Inferior parietal cortex (tissue), 1 donor: ENCODE data around the gene UBE2I.
A peak's percentile ranks its signal among the peaks of the same experiment; 100 is the strongest.

Experiments
- DNase-seq: peaks from one replicate; pipeline ENCODE4 v3.0.0-alpha.2; 2016; ENCODE audit errors: extremely low spot score

The UBE2I gene

GRCh38 chr16:1330931-1331711 lies 21.7 kb downstream of the UBE2I start:
- no peak for DNase-seq

GRCh38 chr16:1331712-1332617 lies 22.5 kb downstream of the UBE2I start:
- no peak for DNase-seq

- no peak for DNase-seq
These were observed 23.2 kb downstream of the UBE2I start for GRCh38 chr16:1332618-1333148.

- DNase-seq: no peak
These were observed 23.8 kb downstream of the UBE2I start, which contains the start of gene BAIAP3 for GRCh38 chr16:1333149-1333812. Gene BAIAP3, plus strand, starts transcription at chr16:1333645. Its CDS starts 4,905 bp downstream, at chr16:1338550.

DNA sequence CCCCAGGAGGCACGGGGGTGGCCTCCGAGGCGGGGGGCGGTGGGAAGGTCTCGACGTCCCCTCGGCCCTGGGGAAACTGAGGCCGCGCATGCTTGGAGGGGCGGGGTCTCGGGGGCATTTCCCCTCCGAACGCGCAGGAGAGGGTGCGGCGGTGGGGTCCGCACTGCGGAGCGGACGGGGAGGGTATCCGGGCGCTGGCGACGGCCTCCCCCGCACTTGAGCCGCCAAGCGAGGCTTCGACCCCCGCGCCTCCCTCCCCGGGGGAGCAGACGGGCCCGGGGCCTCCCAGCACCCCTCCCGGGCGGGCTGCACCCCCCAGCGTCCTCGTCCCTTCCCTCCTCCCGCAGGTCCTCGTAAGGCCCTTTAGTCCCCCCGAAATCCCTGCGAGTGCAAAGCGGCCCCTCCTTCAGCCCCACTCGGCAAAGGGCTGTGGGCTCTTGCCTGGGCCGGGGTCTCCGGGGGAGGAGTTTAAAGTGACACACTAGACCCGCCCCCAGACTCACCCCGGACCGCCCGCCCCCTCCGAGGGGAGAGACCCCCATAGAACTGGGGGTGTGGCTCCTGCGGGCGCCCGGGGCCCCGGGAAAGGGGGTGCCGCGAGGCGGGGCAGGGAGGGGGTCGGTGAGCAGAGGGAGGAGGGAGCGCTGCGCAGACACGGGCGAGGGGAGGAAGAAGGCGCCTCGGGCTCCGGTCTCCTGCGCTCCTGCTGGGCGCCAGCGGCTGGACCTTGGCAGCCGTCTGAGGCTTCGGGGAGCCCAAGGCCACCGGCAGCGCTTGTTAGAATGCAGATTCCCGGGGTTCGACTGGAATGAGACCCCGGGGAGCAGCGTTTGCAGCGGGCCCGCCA lies 24.6 kb downstream of the UBE2I start:
- DNase-seq: no peak

GRCh38 chr16:1334739-1335138 lies 25.3 kb downstream of the UBE2I start:
- no peak for DNase-seq

DNA sequence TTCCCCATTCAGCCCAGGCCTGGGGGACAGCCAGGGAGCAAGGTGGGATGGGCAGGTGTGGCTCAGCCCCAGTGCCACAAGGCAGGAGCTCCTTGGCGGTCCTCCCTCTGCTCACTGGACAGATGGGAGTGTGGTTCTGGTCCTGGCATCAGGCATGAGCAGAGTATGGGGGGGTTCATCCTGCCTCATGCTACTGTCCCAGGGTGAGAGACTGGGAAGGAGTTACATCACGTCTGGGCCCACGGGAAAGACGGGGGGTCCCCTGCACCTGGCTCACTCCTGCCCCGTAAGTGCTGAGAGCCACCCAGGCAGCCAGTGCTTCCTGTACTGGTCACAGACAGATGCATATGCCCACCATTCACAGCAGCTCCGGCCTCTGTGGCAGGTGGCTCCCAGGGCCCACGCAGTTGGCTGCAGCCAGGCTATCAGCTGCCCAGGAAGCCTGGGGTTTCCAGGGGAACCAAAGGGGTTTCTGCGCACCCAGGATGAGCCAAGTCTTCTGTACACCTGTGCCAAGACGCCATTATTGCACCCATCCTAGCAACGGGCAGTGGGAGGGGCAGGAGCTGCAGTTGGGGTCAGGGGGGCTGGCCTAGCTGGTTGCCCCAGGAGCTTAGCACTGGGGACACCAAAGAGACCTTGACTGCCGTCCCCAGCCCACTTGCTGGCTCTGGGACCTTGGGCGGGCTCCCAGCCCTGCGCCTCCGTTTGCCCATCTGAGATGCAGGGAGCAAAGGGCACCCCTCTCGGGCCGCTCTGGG lies 26.0 kb downstream of the UBE2I start:
- DNase-seq: no peak

GRCh38 chr16:1335996-1336395 lies 26.6 kb downstream of the UBE2I start:
- DNase-seq: no peak

GRCh38 chr16:1336619-1337018 lies 27.2 kb downstream of the UBE2I start:
- DNase-seq: no peak

GRCh38 chr16:1337486-1337885 lies 28.1 kb downstream of the UBE2I start:
- no peak for DNase-seq

- no peak for DNase-seq
These were observed 28.8 kb downstream of the UBE2I start for GRCh38 chr16:1338119-1338730.

DNA sequence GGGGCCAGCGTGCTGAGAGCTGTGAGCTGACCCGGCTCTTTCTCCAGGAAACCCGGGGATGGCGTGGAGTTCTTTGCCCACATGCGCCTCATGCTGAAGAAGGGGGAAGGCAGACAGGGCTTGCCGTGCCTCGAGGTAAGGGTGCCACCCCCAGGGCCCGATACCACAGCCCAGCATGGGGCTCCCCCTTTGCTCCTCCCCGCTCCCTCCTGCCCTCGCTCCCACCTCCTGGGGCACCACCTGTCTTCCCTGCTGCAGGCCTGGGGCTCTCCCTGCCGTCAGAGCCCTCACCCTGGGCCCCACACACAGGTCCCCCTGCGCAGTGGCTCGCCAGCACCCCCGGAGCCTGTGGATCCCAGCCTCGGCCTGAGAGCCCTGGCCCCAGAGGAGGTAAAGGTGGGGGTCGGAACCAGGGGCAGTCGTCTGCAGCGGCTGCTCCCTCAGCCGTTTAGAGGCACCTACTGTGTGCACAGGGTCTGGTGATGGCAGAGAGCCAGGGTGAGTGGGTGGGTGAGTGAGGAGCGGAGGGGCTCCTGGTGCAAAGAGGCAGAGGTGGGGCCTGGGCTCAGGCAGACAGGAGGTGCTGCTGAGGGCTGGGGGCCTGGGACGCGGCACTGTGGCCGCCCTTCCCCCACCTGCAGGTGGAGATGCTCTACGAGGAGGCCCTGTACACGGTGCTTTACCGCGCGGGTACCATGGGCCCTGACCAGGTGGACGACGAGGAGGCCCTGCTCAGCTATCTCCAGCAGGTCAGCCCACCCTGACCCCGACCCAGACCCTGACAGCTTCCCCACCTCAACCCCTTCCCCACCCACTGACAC lies 29.6 kb downstream of the UBE2I start:
- no peak for DNase-seq

DNA sequence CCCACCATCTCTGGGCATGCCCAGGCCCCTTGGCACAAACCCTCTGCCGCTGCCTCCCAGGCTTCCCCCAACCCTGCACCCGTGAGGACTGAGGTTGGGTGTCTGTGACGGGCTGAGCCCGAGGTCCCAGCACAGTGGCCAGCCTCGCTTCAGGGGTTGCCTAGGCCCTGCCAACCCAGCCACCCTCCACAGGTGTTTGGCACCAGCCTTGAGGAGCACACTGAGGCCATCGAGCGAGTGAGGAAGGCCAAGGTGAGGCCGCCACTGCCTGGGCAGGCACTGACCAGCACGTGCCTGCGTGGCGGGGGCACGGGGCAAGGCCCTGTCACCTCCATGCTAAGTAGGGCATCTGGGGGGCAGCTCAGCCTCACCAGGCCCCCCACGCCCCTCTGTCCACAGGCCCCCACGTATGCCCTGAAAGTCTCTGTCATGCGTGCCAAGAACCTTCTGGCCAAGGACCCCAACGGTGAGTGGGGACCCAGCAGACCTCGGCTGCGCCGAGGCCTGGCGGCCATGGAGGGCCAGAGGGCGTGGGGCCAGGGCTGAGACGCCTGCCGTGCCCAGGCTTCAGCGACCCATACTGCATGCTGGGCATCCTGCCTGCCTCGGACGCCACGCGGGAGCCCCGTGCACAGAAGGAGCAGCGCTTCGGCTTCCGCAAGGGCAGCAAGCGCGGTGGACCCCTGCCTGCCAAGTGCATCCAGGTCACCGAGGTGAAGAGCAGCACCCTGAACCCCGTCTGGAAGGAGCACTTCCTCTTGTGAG lies 31.5 kb downstream of the UBE2I start:
- DNase-seq: no peak

DNA sequence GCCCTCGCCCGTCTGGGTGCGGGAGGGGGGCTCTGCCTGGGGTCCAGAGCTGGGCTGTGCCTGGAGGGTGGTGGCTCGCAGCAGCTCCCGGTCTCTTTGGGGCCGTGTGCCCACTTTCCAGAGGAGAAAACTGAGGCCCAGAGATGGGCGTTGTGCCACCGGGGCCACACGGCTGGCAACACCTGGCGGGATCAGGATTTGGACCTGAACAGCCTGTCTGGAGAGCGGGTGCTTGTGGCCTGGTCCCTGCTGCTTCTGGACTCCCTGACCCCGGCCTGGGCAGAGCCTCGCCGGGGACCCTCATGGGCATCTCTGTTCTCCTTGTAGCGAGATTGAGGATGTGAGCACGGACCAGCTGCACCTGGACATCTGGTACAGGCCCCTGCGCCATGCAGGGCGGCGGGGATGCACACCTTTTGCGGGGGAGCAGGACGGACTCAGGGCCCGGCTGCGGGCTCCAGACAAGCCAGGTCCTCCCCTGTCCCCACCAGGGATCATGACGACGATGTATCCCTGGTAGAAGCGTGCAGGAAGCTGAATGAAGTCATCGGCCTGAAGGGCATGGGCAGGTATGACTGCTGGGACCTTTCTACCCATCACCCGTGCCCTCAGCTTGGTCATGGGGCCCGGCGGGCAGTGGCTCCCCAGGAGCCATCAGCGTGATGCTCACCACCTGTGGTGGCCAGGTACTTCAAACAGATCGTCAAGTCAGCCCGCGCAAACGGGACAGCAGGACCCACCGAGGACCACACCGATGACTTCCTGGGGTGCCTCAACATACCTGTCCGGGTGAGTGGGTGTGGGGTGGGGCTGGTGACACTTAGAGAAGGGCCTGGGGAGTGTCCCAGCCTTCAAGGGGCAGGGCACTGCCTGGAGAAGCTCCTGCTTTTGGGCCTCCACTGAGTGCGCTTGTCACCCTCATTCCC lies 32.3 kb downstream of the UBE2I start:
- DNase-seq: no peak

DNA sequence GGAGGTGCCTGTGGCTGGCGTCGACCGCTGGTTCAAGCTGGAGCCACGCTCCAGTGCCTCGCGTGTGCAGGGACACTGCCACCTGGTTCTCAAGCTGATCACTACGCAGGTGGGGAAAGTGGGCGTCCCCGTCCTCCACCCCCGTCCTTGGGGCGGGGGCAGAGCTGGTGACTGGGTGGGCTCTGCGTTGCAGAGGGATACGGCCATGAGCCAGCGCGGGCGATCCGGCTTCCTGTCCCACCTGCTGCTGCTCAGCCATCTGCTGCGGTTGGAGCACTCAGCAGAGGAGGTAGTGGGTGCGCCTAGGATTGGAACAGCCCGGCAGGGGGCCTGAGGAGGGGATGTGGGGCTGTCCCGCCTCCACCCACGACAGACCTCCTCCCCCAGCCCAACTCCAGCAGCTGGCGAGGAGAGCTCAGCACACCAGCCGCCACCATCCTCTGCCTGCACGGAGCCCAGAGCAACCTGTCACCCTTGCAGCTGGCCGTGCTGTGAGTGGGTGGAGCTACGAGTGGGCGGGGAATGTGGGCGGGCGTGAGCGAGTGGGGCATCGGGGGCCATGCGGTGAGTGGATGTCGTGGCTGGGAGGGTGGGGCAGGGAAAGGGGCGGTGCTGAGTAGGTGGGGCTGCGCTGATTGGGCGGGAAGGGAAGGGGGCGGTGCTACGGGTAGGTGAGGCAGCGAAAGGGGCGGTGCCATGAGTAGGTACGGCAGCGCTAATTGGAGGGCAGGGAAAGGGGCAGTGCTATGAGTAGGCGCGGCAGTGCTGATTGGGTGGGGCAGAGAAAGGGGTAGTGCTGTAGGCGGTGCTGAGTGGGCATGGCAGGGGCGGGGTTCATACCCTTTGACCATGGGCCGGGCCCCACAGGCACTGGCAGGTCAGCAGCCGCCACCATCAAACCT lies 33.3 kb downstream of the UBE2I start:
- DNase-seq: peak; percentile 68
